Fibroblast of upper back skin (primary cell): ENCODE data around the gene UTP11.

Source experiments
- DNase-seq: peaks from one replicate; pipeline ENCODE4 v3.0.0-alpha.2; 2013

UTP11 gene

DNA sequence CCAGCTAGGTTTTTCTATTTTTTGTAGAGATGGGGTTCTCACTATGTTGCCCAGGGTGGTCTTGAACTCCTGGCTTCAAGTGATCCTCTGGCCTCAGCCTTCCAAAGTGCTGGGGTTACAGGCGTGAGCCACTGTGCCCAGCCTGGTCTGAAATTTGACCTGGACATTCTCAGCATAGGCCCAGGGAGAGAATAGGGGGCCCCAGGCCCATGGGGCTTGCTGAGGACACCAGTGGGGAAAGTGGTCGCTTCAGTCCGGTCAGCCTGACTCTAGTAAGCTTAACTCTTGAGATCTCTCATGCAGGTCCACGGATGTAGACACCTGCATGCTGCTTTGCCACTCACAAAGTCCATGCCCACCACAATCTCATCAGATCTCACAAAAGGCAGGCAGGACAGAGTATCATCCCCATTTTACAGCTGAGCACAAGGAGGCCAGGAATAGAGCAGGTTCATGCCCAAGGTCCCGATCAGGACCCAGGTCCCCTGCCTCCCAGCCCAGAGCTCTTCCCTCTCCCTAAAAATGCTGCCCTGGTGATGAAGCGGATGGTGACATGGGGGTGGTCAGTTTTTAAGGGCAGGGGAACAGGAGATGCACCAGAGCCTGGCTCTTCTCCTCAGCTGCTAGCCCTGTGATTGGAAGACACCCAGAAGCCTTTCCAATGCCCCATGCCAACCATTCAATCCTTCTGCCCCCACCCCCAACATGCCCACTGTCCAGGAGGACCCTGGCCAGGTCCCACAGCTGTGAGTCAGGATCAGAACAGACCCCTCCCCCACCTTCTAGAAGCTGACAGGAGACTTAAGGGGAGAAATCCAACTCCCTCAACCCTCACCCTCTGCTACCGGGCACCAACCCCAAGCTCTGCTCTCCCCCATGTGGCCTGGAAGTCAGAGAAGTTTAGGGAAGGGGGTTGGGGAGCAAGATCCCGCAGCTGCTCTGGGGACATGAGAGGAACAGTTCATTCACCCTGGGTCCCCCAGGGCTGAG is 9.0 kb upstream of the UTP11 start:
- DNase-seq, result peak; percentile 48

- DNase-seq, result no peak
Observed at GRCh38 chr1:38004284-38005108, 8.0 kb upstream of the UTP11 start.

- DNase-seq, result peak; percentile 69
Observed at GRCh38 chr1:38005195-38006007, 7.1 kb upstream of the UTP11 start, which contains the start of gene FHL3. TSS of gene FHL3 (minus strand) at chr1:38005514. CDS start at chr1:37999412, 6,102 bp downstream.

DNA sequence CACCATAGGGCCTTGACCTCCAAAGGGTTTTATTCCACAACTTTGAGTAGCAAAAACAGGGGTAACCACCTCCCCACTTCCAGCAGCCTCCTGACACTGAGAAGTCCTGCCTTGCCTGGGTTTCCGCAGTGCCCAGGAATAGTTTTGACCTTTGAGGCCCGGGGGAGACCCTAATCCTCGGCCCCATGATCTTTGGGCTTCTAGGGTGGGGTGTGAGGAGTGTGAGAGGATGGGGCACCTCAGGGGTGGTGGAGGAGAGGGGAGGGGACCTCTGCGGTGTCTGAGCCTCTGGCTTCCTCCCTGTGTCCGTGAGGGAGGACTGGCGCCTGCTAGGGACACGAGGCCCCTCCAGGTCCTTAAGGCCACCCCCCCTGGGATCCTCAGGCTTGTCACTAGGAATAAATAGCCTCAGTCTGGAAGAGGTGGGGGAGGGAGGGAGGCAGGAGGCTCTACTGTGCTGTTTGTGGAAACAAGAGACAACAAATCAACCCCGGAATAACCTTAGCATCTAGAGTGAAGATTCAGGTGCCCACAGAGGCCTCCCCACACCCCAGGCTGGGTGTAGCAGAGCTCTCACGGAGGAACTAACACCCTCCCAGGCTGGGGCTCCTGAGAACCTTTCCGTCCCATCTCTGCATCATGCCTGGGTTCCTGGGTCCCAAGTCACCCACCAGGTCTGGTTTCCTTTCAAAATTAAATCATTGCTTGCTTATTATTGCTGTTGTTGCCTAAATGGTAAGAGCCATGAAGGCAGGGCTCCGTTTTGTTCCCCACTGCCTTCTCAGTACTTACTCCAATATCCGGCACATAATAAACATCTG is 6.3 kb upstream of the UTP11 start:
- DNase-seq, result no peak

DNA sequence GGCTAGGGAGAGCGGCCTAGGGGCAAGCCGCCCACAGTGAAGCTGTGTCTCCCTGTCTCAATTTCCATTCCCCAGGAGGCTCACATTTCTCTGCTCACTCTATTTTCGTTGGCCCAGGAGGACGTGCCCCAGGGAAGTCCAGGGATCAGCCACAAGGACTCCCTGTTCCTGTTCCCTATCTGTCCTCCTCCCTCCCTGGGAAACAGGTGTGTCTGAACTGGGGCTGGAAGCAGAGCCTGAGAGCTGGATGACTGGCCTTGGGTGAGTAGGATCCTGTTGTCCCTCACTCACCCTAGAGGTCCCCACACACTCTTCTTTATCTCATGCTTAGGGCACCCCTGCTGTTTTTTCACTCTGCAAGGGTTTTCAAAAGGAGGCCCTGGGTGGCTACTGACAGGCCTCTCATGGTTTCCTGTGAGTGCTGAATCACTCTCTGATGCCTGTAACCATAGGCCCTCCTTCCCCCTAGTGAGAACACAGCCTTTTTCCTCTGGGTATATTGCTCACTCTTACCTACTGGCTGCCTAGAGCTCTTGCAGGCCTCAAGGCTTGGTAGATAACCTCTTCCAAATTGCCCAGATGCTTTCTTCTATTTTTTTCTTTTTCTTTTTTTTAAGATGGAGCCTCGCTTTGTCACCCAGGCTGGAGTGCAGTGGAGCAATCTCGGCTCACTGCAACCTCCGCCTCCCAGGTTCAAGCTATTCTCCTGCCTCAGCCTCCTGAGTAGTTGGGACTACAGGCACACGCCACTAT is 3.3 kb upstream of the UTP11 start:
- DNase-seq, result peak; percentile 81

DNA sequence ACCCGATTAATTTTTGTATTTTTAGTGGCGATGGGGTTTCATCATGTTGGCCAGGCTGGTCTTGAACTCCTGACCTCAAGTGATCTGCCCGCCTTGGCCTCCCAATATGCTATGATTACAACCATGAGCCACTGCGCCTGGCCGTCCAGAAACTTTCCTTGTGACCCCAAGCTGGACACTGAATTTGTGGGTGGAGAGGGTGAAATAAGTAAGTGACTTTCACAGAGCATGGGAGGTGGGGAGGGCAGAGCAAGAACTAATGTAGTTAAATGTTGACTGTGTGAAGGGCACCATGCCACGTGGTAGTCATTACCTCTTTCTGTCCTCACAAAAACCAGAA is 2.7 kb upstream of the UTP11 start:
- DNase-seq, result no peak

DNA sequence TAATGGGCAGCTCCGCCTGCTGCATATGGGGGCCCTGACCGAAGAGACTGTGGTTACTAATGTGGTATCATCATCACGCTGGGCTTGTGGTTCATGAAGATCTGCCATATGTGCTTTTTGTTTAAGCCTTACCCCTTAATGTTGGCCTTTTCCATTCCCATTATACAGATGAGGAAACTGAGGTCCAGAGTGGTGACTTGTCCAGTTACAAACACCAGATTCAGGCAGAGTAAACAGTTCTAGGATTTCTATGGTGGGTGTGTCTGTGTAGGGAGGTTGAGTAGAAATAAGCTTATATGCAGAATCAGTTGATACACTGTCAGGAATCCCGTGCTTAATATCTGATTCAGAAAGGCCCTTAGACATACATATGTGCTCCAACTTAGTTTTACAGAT is 691 bp downstream of the UTP11 start:
- DNase-seq, result no peak

DNA sequence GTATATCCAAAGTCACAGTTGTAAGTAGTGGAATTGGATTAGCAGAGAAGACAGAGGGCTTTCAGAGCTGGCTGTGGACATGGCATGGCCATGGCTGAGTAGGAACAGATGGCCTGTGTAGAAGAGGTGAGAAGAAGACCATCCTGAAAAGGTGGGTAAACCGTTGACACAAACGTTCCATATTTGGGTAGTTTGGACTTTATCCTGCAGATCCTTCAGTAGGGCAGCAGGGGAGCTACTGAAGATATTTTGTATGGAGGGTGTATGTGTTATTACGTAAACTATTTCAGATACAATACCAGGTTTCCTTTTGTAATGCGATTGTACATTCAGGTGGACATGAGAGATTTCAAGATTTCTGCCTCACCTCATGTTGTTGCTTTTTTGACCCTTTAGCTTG is 1.6 kb downstream of the UTP11 start:
- no peak for DNase-seq

GRCh38 chr1:38014724-38015424 is 2.3 kb downstream of the UTP11 start:
- no peak for DNase-seq

DNA sequence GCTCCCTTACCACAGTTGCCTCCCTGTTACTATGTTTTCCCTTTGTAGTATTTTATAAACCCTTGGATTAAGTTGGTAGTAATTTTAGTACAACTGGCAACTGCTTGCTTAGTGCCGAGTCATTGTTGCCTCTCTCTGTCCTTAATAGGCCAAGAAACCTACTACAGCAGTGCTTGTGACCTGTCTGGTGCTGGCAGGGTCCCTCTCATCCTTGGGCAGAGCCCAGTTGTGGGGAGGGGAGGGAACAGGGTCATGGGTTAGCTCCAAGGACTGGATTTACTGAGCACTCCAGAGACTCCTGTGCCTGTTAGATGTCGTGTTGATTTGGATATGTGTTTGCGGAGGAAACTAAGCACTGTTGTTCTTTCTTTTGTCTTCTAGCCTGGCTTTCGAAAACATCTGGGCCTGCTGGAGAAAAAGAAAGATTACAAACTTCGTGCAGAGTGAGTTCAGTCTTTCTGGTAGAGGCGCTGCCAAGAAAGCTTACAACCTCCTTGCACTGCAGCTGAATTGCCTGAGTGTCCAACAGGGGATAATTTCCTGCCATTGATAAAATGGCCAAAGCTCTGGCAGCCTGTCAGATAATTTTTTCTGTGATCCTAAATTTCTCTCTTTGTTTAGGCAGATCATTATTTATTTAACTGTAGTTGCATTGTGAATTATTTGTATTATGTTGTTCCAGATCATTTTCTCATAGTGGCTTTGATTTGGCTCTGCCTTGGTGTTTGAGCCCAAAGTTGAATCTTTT is 3.6 kb downstream of the UTP11 start:
- DNase-seq, result no peak

DNA sequence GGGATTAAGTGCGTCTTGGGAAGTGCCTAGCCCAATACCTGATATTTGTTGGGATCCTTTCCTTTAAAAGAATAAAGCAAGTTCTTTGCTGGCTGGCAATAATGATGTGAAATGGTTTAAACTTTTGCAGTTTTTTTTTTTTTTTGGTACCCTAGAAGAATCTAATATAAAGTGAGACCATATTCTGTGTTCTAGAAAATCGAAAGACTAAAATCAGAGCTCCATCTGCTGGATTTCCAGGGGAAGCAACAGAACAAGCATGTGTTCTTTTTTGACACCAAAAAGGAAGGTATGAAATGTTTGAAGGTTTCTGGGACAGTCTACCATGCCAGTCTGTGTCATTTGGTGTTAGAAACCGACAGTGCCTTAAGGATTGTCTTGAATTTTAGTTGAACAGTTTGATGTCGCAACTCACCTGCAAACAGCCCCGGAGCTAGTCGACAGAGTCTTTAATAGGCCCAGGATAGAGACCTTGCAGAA is 6.4 kb downstream of the UTP11 start:
- DNase-seq, result peak; percentile 53

DNA sequence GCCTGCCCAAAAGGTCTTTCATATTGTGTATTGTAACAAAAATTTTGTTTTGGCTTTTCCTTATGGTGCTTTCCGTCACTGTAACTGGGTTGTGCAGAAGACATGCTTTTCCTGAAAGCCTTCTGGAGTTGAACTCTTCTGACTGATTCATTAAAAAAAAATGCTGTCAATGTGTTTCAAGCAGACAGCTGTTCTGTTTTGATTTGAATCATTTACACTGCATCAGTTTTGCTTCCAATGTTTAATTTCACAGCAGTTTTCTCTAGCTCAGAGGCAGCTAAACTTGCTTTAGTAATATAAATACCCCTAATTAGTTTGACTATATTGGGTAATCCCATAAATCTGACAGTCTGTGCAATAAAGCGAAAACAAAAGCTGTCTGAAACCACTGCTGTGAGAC is 7.9 kb downstream of the UTP11 start:
- DNase-seq, result no peak

- DNase-seq, result no peak
Observed at GRCh38 chr1:38021969-38022368, 9.4 kb downstream of the UTP11 start.

GRCh38 chr1:38022810-38023209 is 10.3 kb downstream of the UTP11 start:
- DNase-seq, result no peak

DNA sequence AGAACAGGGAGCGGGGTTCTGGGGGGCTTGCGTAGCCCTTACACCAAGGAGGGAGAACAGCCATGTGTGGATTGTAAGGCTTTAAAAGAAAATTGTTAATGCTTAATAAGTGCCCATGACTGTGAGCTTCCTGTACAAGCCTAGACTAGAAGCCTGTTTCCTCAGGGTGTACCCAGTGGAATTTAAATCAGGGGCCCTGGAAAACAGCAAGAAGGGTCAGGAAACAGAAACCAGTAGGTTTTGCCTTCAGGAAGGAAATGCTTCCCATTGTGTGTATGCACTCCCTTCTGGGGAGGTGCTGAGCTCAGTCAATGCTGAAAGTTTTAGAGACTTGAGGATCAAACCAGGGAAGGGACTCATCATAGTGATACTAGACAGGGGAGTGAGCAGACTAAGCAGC is 12.7 kb downstream of the UTP11 start:
- DNase-seq, result no peak

GRCh38 chr1:38025664-38026063 is 13.1 kb downstream of the UTP11 start:
- no peak for DNase-seq

- peak; percentile 58 for DNase-seq
Observed at GRCh38 chr1:38026592-38027200, 14.2 kb downstream of the UTP11 start.

DNA sequence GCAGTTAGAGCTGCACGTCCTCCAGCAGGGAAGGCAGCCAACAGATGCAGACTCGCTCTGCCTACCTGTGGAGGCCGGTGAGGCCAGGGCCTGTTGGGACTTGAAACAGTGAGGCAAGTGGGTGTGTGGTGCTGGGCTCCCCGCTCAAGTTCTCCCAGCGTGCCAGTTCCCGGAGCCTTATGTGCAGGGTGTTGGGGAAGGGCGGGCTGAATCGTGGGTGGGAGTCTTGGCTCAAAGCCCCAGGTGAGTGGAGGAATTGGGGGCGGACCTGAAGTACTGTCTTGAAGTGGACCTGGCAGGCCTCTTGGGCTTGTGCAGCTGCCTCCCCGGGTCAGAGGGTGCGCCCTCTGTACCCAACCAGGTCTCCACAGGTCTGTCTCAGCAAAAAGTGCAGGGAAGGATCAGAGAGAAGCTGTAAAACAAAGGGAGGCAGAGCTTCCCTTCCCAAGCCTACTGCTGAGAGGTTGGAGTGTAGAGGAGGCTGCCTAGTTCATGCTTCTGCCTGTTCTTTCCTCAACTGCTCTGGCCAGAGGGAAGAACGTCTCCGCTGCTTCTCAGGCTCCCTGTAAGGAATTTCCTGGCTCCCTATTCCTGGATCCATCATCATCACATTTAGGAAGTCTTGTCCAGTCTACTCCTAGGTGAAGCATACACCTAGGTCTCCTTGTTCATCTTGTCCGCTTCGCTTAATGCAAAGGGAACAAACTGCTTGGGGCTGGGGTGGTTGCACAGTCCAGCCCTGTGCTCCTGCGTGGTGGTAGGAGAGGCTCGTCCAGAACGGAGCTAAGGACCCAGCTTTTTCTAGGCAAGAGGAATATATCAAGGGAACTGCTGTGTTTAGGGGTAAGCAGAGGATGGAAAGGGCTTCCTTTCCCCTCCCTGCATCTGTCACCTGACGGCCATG is 14.9 kb downstream of the UTP11 start:
- DNase-seq, result no peak
